CD8-positive, alpha-beta memory T cell (primary cell): ENCODE measurements around the gene CCDC88B. TPM values are rescaled to one million over a fixed set of nuclear protein-coding genes. Genes with fewer than 3 reads are reported as not detected.

Source experiments
- CTCF ChIA-PET: fragments of 350-600 bp; sonication (Branson Sonifier 250); formaldehyde crosslinking; loops from one replicate; lab custom pipeline; 2021; ENCODE audit warnings: antibody characterized with exemption; lab: Charles Lee
- POLR2A ChIA-PET: fragments of 350-600 bp; sonication (Branson Sonifier 250); formaldehyde crosslinking; loops from one replicate; lab custom pipeline; 2021; ENCODE audit warnings: antibody characterized with exemption; lab: Charles Lee
- DNase-seq, 5 donors: peaks; one replicate each; pipeline versions ENCODE4 v3.0.0 to v3.0.0-alpha.2; 2020 to 2022; ENCODE audit warnings: mixed read lengths in 1 of 5
- H3K27ac ChIP-seq: one replicate; pipeline ENCODE4 v1.7.0; 2013; ENCODE audit warnings: low read depth, mild to moderate bottlenecking, low read length, moderate library complexity
- H3K27me3 ChIP-seq: 2 replicates; pipeline ENCODE4 v1.7.0; 2013; ENCODE audit warnings: low read length, mild to moderate bottlenecking; ENCODE audit not compliant: insufficient read depth, poor library complexity, severe bottlenecking
- H3K36me3 ChIP-seq: 2 replicates; pipeline ENCODE4 v1.7.0; 2013; ENCODE audit warnings: mild to moderate bottlenecking, low read length, moderate library complexity; ENCODE audit not compliant: insufficient read depth
- H3K4me1 ChIP-seq: 2 replicates; pipeline ENCODE4 v1.7.0; 2013; ENCODE audit warnings: mild to moderate bottlenecking, low read length, moderate library complexity; ENCODE audit not compliant: insufficient read depth
- H3K4me3 ChIP-seq: 2 replicates; pipeline ENCODE4 v1.7.0; 2013; ENCODE audit warnings: mild to moderate bottlenecking, low read length
- H3K9me3 ChIP-seq: 2 replicates; pipeline ENCODE4 v1.7.0; 2013; ENCODE audit warnings: mild to moderate bottlenecking, low read length
- H3K27ac Mint-ChIP-seq, 8 donors: one replicate each; pipeline ENCODE4 v1.8.0; 2020 to 2021; ENCODE audit warnings: mixed read lengths in 8 of 8, mild to moderate bottlenecking in 6 of 8, inconsistent platforms in 3 of 8, moderate library complexity in 3 of 8
- H3K27me3 Mint-ChIP-seq, 2 donors: one replicate each; pipeline ENCODE4 v1.8.0; 2020 to 2021; ENCODE audit warnings: mixed read lengths in 2 of 2, mild to moderate bottlenecking in 1 of 2, moderate library complexity in 1 of 2
- H3K36me3 Mint-ChIP-seq, 3 donors: one replicate each; pipeline ENCODE4 v1.8.0; 2020 to 2021; ENCODE audit warnings: mixed read lengths in 3 of 3, inconsistent platforms in 1 of 3, mild to moderate bottlenecking in 1 of 3
- H3K4me1 Mint-ChIP-seq, 3 donors: one replicate each; pipeline ENCODE4 v1.8.0; 2020 to 2021; ENCODE audit warnings: mixed read lengths in 3 of 3, inconsistent platforms in 1 of 3, mild to moderate bottlenecking in 1 of 3
- H3K4me3 Mint-ChIP-seq, 7 donors: one replicate each; pipeline ENCODE4 v1.8.0; 2020 to 2021; ENCODE audit warnings: mixed read lengths in 7 of 7, mild to moderate bottlenecking in 6 of 7, moderate library complexity in 4 of 7, inconsistent platforms in 2 of 7
- H3K9me3 Mint-ChIP-seq, 5 donors: one replicate each; pipeline ENCODE4 v1.8.0; 2020 to 2022; ENCODE audit warnings: mixed read lengths in 5 of 5, mild to moderate bottlenecking in 3 of 5, moderate library complexity in 2 of 5, inconsistent platforms in 1 of 5
- polyA plus RNA-seq: library from polyadenylated mRNA; unstranded; fragments of 300-500 nt; fragmentation: Illumina TruSeq; gene quantifications from one replicate; pipeline ENCODE4 v1.2.3, GENCODE V29; 2021
- total RNA-seq, 2 experiments: library from RNA; stranded (reverse); gene quantifications; one replicate each; pipeline ENCODE4 v1.2.3, GENCODE V29; 2021

Gene CCDC88B
- total and polyA plus RNA-seq, 3 experiments from 2014 or later = 45.6 to 105 (median 101) TPM

DNA sequence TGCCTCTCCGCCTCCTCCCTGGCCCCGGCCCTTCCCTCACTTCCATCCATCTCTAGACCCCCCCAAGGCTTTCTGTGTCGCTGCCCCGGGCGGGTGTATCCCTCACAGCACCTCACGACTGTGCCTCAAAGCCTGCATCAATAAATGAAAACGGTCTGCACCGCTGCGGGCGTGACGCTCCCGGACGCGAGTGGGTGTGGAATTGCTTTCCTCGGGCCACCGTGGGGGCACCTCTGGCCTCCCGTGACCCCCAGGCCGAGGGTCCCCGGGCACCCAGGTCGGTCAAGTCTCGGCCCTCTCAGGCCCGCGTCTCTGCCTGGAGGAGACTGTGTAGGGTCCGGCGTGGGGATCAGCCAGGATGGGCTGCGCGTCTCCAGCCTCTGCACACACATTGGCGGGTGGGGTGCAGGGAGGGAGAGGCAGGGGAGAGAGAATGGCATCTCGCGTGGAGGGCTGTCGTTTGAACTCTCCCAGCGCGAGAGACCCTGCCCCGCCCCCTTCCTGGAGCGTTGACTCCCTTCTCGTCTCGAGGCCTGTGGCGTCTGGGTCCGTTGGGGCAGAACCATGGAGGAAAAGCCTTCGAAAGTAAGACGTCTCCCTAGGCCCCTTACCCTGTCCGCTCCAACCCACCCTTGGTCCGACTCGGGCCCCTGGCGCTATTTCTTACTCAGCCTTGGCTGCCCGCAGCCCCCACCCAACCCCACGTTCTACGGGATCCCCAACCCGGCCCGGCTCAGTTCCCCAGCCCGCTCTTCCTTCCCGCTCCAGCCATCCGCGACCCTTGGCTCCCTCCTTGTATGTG is 40.0 kb upstream of the CCDC88B start, which contains the start of gene CATSPERZ:
CATSPERZ (plus strand) TSS at position 512 of the 802 bp plus-strand sequence; CDS start at position 565, 53 bp downstream.
- peak within 1 kb of the TSS; percentile 38 for H3K4me3 ChIP-seq
- H3K4me3 Mint-ChIP-seq = peak within 1 kb of the TSS; percentile 75 to 86 (median 78)
- peaks cover 0 to 4% (median 0%) of the 10 kb centered on the region in 3 donors for H3K36me3 Mint-ChIP-seq
- peaks cover 53 to 60% of the 10 kb centered on the region in 2 donors for H3K27me3 Mint-ChIP-seq
- H3K4me1 ChIP-seq = peaks cover 22% of the 10 kb centered on the region
- H3K9me3 Mint-ChIP-seq = no peaks in the 10 kb centered on the region
- peaks cover 21 to 40% (median 22%) of the 10 kb centered on the region in 3 donors for H3K4me1 Mint-ChIP-seq
- H3K27ac Mint-ChIP-seq = peak within 1 kb of the TSS in 7 of 8 donors; percentile 34 to 94 (median 83)
- CTCF ChIA-PET = interaction anchor here (0.8 to 5.8 kb wide), 29 partner anchors 7 to 299 kb away, joined by 3 to 281 read pairs (median 8); partner anchors contain the start of genes BAD, FERMT3, FKBP2 and GPR137
- H3K27ac ChIP-seq = no peak within 1 kb of the TSS
- no peaks in the 10 kb centered on the region for H3K36me3 ChIP-seq
- POLR2A ChIA-PET = interaction anchor here (0.5 to 1.9 kb wide), 7 partner anchors 15 to 93 kb away, joined by 3 to 8 read pairs (median 5); partner anchors contain the start of genes BAD, FKBP2 and TRMT112
- no peaks in the 10 kb centered on the region for H3K9me3 ChIP-seq
- peak in 2 of 5 donors; percentile 24 to 26 for DNase-seq
- H3K27me3 ChIP-seq = peaks cover 61% of the 10 kb centered on the region

DNA sequence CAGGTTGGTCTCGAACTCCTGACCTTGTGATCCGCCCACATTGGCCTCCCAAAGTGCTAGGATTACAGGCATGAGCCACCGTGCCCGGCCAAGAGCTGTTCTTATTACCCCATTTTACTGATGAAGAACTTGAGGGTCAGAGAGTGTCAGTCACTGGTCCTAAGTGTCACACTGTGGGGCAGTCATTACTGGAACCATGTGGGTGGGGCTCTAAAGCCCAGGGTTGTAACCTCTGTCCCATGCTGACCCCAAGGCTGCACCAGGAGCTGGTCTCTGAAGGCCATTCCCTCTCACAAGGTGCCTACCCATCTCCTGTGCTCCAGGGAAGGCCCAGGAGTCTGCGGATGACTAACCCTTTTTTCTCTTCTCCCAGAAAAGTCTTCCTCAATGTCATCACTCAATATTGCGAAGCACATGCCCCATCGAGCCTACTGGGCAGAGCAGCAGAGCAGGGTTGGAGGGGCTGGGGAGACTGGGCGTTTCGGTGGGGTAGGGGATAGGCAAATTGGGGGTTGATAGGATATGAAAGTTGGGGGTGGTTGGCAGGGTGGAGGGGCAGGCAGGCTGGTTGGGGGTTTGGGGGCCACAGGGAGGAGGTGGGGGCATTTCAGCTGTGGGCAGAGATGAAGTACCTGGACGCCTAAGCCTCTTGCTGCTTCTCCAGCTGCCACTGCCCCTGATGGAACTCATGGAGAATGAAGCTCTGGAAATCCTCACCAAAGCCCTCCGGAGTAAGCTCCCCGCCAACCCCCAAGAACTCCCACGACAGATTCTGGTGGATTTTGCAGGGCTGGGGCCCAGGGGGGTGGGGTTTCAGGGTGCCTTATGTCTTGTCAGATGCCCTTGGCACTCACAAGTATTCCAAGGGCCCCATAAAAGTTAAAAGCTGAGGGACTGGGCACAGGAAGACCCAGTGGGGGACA is 36.6 kb upstream of the CCDC88B start:
- Mint-ChIP-seq H3K27ac (peak overlapping the region in 5 of 8 donors; percentile 12 to 98 (median 97)), H3K36me3 (peaks cover 0 to 16% (median 0%) of the 10 kb centered on the region in 3 donors), H3K4me3 (peak overlapping the region in 3 of 7 donors; percentile 23 to 96 (median 95)), H3K9me3 (no peaks in the 10 kb centered on the region), H3K27me3 (peaks cover 25 to 28% of the 10 kb centered on the region in 2 donors), H3K4me1 (peaks cover 33 to 55% (median 34%) of the 10 kb centered on the region in 3 donors)
- no peak for DNase-seq
- H3K4me3 ChIP-seq = no peak overlapping the region
- H3K9me3 ChIP-seq = no peaks in the 10 kb centered on the region
- peaks cover 35% of the 10 kb centered on the region for H3K4me1 ChIP-seq
- H3K27ac ChIP-seq = peak overlapping the region; percentile 89
- H3K27me3 ChIP-seq = peaks cover 33% of the 10 kb centered on the region
- CTCF ChIA-PET = interaction anchor here (0.8 to 5.8 kb wide), 24 partner anchors 11 to 308 kb away, joined by 3 to 281 read pairs (median 6); partner anchors contain the start of genes BAD, CCDC88B, FERMT3 and FKBP2
- POLR2A ChIA-PET = interaction anchor here (0.6 to 3.6 kb wide), 12 partner anchors 14 to 118 kb away, joined by 3 to 42 read pairs (median 14); partner anchors contain the start of genes BAD, FERMT3, FKBP2 and GPR137
- H3K36me3 ChIP-seq = no peaks in the 10 kb centered on the region

DNA sequence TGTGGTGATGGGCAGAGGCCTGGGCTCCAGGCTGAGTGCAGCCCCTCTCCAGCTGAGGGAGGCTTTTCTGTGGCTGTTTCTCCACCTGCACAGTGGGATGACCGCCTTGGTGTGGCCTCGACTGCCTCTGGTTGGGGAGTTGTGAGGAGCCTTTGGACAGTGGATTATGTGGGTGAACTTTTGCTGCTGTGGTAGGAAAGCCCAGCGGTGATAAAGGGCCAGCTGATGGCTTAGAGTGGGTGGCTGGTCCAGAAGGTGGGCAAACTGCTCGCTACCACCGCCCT is 36.0 kb upstream of the CCDC88B start:
- Histone ChIP-seq H3K27me3 (peaks cover 27% of the 10 kb centered on the region), H3K36me3 (no peaks in the 10 kb centered on the region), H3K4me3 (no peak overlapping the region), H3K4me1 (peaks cover 35% of the 10 kb centered on the region), H3K9me3 (no peaks in the 10 kb centered on the region), H3K27ac (peak overlapping the region; percentile 89)
- H3K4me3 Mint-ChIP-seq = peak overlapping the region; percentile 90 to 96 (median 94)
- POLR2A ChIA-PET = interaction anchor here (0.6 to 3.6 kb wide), 11 partner anchors 14 to 99 kb away, joined by 3 to 42 read pairs (median 14); partner anchors contain the start of genes BAD, FERMT3, FKBP2 and GPR137
- H3K4me1 Mint-ChIP-seq = peaks cover 33 to 54% (median 33%) of the 10 kb centered on the region in 3 donors
- CTCF ChIA-PET = interaction anchor here (0.8 to 5.8 kb wide), 26 partner anchors 12 to 308 kb away, joined by 3 to 281 read pairs (median 6); partner anchors contain the start of genes BAD, CCDC88B, FERMT3 and FKBP2
- peaks cover 20 to 22% of the 10 kb centered on the region in 2 donors for H3K27me3 Mint-ChIP-seq
- H3K36me3 Mint-ChIP-seq = peaks cover 0 to 16% (median 0%) of the 10 kb centered on the region in 3 donors
- peak overlapping the region; percentile 95 to 98 (median 97) for H3K27ac Mint-ChIP-seq
- DNase-seq = no peak
- H3K9me3 Mint-ChIP-seq = no peaks in the 10 kb centered on the region

DNA sequence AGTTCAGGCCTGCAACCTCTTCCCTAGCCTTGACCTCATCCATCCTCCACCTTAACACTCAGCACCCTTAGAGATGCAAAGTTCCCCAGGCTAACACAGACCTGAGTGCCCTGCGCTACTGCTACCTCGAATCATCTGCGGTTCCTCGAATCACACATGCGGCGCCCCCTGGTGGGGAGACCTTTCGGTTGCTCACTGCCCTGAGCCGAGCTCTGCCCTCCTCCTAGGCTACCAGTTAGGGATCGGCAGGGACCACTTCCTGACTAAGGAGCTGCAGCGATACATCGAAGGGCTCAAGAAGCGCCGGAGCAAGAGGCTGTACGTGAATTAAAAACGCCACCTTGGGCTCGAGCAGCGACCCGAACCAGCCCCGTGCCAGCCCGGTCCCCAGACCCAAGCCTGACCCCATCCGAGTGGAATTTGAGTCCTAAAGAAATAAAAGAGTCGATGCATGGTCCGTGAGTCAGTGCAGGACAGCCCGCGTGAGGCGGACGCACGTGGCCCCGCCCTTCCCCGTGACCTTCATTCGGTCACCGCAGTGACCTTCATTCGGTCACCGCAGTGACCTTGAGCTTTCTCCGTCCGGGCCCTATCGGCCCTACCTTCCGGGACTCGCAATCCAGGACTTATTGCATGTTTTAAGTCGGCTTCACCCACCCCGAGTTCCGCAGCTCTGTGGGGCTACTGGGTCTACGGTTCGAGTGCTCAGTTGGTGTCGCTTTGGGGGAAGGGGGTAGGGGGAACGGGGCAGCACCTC is 35.5 kb upstream of the CCDC88B start:
- peak overlapping the region; percentile 89 for H3K27ac ChIP-seq
- no peaks in the 10 kb centered on the region for H3K36me3 ChIP-seq
- H3K9me3 Mint-ChIP-seq = no peaks in the 10 kb centered on the region
- ChIA-PET POLR2A (interaction anchor here (0.6 to 3.6 kb wide), 13 partner anchors 13 to 100 kb away, joined by 3 to 42 read pairs (median 6); partner anchors contain the start of genes BAD, FERMT3, FKBP2 and GPR137), CTCF (interaction anchor here (0.6 to 5.8 kb wide), 30 partner anchors 12 to 309 kb away, joined by 3 to 281 read pairs (median 4); partner anchors contain the start of genes BAD, CCDC88B, FERMT3 and FKBP2)
- peak overlapping the region; percentile 95 to 98 (median 97) for H3K27ac Mint-ChIP-seq
- peak; percentile 85 to 94 (median 90) for DNase-seq
- H3K27me3 Mint-ChIP-seq = peaks cover 19 to 20% of the 10 kb centered on the region in 2 donors
- H3K36me3 Mint-ChIP-seq = peaks cover 0 to 18% (median 0%) of the 10 kb centered on the region in 3 donors
- peak overlapping the region; percentile 92 for H3K4me3 ChIP-seq
- H3K27me3 ChIP-seq = peaks cover 22% of the 10 kb centered on the region
- H3K9me3 ChIP-seq = no peaks in the 10 kb centered on the region
- peaks cover 35% of the 10 kb centered on the region for H3K4me1 ChIP-seq
- peaks cover 32 to 49% (median 32%) of the 10 kb centered on the region in 3 donors for H3K4me1 Mint-ChIP-seq
- peak overlapping the region; percentile 90 to 96 (median 94) for H3K4me3 Mint-ChIP-seq

DNA sequence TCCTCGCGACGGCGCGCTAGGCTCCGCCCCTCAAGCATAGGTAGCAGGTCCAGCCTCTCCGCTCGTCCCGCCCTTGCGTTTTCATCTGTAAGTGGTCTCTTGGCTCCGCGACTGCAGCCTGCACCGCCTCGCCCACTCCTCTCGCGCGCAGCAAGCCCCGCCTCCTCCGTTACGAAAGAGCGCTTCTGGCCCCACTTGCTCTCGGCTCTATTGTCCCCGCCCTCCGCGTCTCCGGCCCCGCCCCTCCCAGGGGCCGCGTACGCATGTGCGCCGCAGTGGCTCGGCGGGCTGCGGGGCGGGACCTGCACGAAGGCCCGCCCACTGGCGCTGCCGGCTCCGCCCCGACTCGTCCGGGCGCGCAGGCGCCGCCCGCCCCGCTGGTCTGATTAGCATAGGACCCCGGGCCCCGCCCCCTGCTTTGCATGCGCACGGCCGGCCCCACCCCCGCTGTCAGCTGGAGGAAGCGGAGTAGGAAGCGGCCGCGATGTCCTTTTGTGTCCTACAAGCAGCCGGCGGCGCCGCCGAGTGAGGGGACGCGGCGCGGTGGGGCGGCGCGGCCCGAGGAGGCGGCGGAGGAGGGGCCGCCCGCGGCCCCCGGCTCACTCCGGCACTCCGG is 34.8 kb upstream of the CCDC88B start, which contains the start of gene ESRRA:
ESRRA (plus strand) TSS at position 450 of the 616 bp plus-strand sequence. CDS start 1,656 bp downstream, outside the sequence.
- H3K4me3 Mint-ChIP-seq = peak within 1 kb of the TSS; percentile 94 to 100 (median 96)
- Histone ChIP-seq H3K27ac (peak within 1 kb of the TSS; percentile 89), H3K27me3 (peaks cover 15% of the 10 kb centered on the region), H3K4me1 (peaks cover 28% of the 10 kb centered on the region), H3K4me3 (peak within 1 kb of the TSS; percentile 92), H3K36me3 (no peaks in the 10 kb centered on the region), H3K9me3 (no peaks in the 10 kb centered on the region)
- H3K27ac Mint-ChIP-seq = peak within 1 kb of the TSS; percentile 96 to 99 (median 98)
- peaks cover 12 to 13% of the 10 kb centered on the region in 2 donors for H3K27me3 Mint-ChIP-seq
- H3K4me1 Mint-ChIP-seq = peaks cover 27 to 42% (median 27%) of the 10 kb centered on the region in 3 donors
- peak; percentile 99 to 100 (median 100) for DNase-seq
- no peaks in the 10 kb centered on the region for H3K9me3 Mint-ChIP-seq
- ChIA-PET CTCF (interaction anchor here (0.7 to 5.8 kb wide), 21 partner anchors 12 to 306 kb away, joined by 3 to 281 read pairs (median 6); partner anchors contain the start of genes BAD, CCDC88B, FERMT3 and GPR137), POLR2A (interaction anchor here (0.6 to 3.6 kb wide), 12 partner anchors 13 to 100 kb away, joined by 3 to 42 read pairs (median 10); partner anchors contain the start of genes BAD, FERMT3, FKBP2 and GPR137)
- peaks cover 0 to 18% (median 0%) of the 10 kb centered on the region in 3 donors for H3K36me3 Mint-ChIP-seq
